HEK293T (cell line): ENCODE data around the gene SHANK3.

Experiments
- CTCF ChIA-PET: fragments of 350-600 bp; formaldehyde crosslinking; extraction: SDS; loops from one replicate; lab custom pipeline; 2021; ENCODE audit warnings: antibody characterized with exemption, inconsistent platforms; lab: Yijun Ruan, JAX
- POLR2A ChIA-PET: fragments of 350-600 bp; formaldehyde crosslinking; extraction: SDS; loops from one replicate; lab custom pipeline; 2020; ENCODE audit warnings: antibody characterized with exemption, inconsistent platforms; lab: Yijun Ruan, JAX
- DNase-seq: peaks from one replicate; pipeline ENCODE4 v3.0.0; 2012; ENCODE audit warnings: mixed read lengths; ENCODE audit errors: extremely low spot score
- ARNT ChIP-seq: fragments of 450-650 bp; IDR thresholded peaks from 2 replicates; pipeline ENCODE4 v1.6.1; 2017; ENCODE audit warnings: mild to moderate bottlenecking
- BHLHE40 ChIP-seq: fragments of 450-650 bp; IDR thresholded peaks from 2 replicates; pipeline ENCODE4 v1.6.1; 2016; ENCODE audit warnings: mild to moderate bottlenecking, moderate library complexity, borderline replicate concordance
- CTBP1 ChIP-seq: fragments of 450-650 bp; IDR thresholded peaks from 2 replicates; pipeline ENCODE4 v1.6.1; 2016; ENCODE audit warnings: borderline replicate concordance
- ELF4 ChIP-seq: fragments of 450-650 bp; IDR thresholded peaks from 2 replicates; pipeline ENCODE4 v1.6.1; 2017; ENCODE audit warnings: antibody characterized with exemption
- FOXA1 ChIP-seq: fragments of 450-650 bp; IDR thresholded peaks from 2 replicates; pipeline ENCODE4 v1.6.1; 2016; ENCODE audit warnings: mild to moderate bottlenecking
- FOXK2 ChIP-seq: fragments of 450-650 bp; IDR thresholded peaks from 2 replicates; pipeline ENCODE4 v1.6.1; 2016; ENCODE audit warnings: mild to moderate bottlenecking
- FOXM1 ChIP-seq: fragments of 450-650 bp; IDR thresholded peaks from 2 replicates; pipeline ENCODE4 v1.6.1; 2017; ENCODE audit warnings: mild to moderate bottlenecking, borderline replicate concordance
- HDGF ChIP-seq: fragments of 450-650 bp; IDR thresholded peaks from 2 replicates; pipeline ENCODE4 v1.6.1; 2017; ENCODE audit warnings: antibody characterized with exemption, borderline replicate concordance
- L3MBTL2 ChIP-seq: fragments of 450-650 bp; conservative IDR thresholded peaks from 2 replicates; pipeline ENCODE4 v1.6.1; 2016; ENCODE audit warnings: mild to moderate bottlenecking
- LEF1 ChIP-seq: fragments of 450-650 bp; IDR thresholded peaks from 2 replicates; pipeline ENCODE4 v1.6.1; 2017; ENCODE audit warnings: mild to moderate bottlenecking, borderline replicate concordance
- NFRKB ChIP-seq: fragments of 450-650 bp; IDR thresholded peaks from 2 replicates; pipeline ENCODE4 v1.6.1; 2016; ENCODE audit warnings: mild to moderate bottlenecking, moderate library complexity
- PKNOX1 ChIP-seq: fragments of 450-650 bp; IDR thresholded peaks from 2 replicates; pipeline ENCODE4 v1.6.1; 2016
- SP1 ChIP-seq: fragments of 450-650 bp; IDR thresholded peaks from 2 replicates; pipeline ENCODE4 v1.6.1; 2017
- SUZ12 ChIP-seq: fragments of 450-650 bp; IDR thresholded peaks from 2 replicates; pipeline ENCODE4 v1.6.1; 2016; ENCODE audit warnings: mild to moderate bottlenecking
- TARDBP ChIP-seq: fragments of 450-650 bp; IDR thresholded peaks from 2 replicates; pipeline ENCODE4 v1.6.1; 2016
- ZNF384 ChIP-seq: fragments of 450-650 bp; IDR thresholded peaks from 2 replicates; pipeline ENCODE4 v1.6.1; 2016

The SHANK3 gene

GRCh38 chr22:50704510-50705218, 32.0 kb downstream of the SHANK3 start:
- TF ChIP-seq ELF4 (no peak), SUZ12 (no peak), ZNF384 (no peak), NFRKB (no peak), TARDBP (no peak), BHLHE40 (no peak), L3MBTL2 (no peak), LEF1 (no peak), HDGF (no peak), FOXM1 (no peak), CTBP1 (no peak), FOXK2 (no peak), PKNOX1 (no peak)
- DNase-seq = no peak
- CTCF ChIA-PET = no interaction called here
- POLR2A ChIA-PET = no interaction called here

- CTCF ChIA-PET = no interaction called here
- no peak for TF ChIP-seq FOXK2
- DNase-seq = no peak
- POLR2A ChIA-PET = no interaction called here
Measured at GRCh38 chr22:50705219-50705691, 32.6 kb downstream of the SHANK3 start.

GRCh38 chr22:50705851-50706351, 33.3 kb downstream of the SHANK3 start:
- DNase-seq = no peak
- no peak for TF ChIP-seq CTBP1
- TF ChIP-seq NFRKB = no peak
- no peak for TF ChIP-seq ELF4
- TF ChIP-seq L3MBTL2 = no peak
- no peak for TF ChIP-seq FOXM1
- TF ChIP-seq PKNOX1 = no peak
- TF ChIP-seq FOXK2 = no peak
- no peak for TF ChIP-seq HDGF
- TF ChIP-seq SUZ12 = no peak
- no peak for TF ChIP-seq ARNT
- no peak for TF ChIP-seq LEF1
- no peak for TF ChIP-seq ZNF384
- TF ChIP-seq SP1 = no peak
- ChIA-PET CTCF (no interaction called here), POLR2A (no interaction called here)

GRCh38 chr22:50706481-50707125, 34.0 kb downstream of the SHANK3 start:
- TF ChIP-seq LEF1 (no peak), PKNOX1 (no peak), L3MBTL2 (no peak), FOXK2 (no peak), ARNT (no peak), CTBP1 (no peak), NFRKB (no peak), ZNF384 (no peak), FOXA1 (no peak), SUZ12 (no peak), FOXM1 (no peak)
- ChIA-PET POLR2A (no interaction called here), CTCF (no interaction called here)
- DNase-seq = no peak

- DNase-seq = no peak
- ChIA-PET CTCF (no interaction called here), POLR2A (no interaction called here)
- no peak for TF ChIP-seq ELF4
- no peak for TF ChIP-seq FOXM1
- no peak for TF ChIP-seq ARNT
- TF ChIP-seq PKNOX1 = no peak
- TF ChIP-seq TARDBP = no peak
- TF ChIP-seq L3MBTL2 = no peak
- no peak for TF ChIP-seq FOXA1
- no peak for TF ChIP-seq CTBP1
Measured at GRCh38 chr22:50708474-50708873, 35.9 kb downstream of the SHANK3 start.

- ChIA-PET POLR2A (no interaction called here), CTCF (interaction anchor here (0.8 kb wide), 1 partner anchor 66 kb away, joined by 4 read pairs; no protein-coding TSS in a partner anchor)
- TF ChIP-seq LEF1 (no peak), SP1 (no peak), ELF4 (no peak), ZNF384 (no peak), SUZ12 (no peak), NFRKB (no peak), BHLHE40 (no peak), TARDBP (no peak), FOXM1 (no peak), ARNT (no peak), L3MBTL2 (no peak), CTBP1 (no peak), HDGF (no peak), FOXA1 (no peak), PKNOX1 (no peak), FOXK2 (no peak)
- DNase-seq = no peak
Measured at GRCh38 chr22:50708996-50709395, 36.4 kb downstream of the SHANK3 start.
